ENCODE results near the gene OR10P1.

- no peak for TF ChIP-seq POLR2A (IDR thresholded peaks at IDR 0.05)
- no peak for TF ChIP-seq CTCF (IDR thresholded peaks at IDR 0.05)
These were observed 506 bp upstream of the OR10P1 start for GRCh38 chr12:55636116-55636655.
